Heart right ventricle (tissue), 16 donors: ENCODE results near the gene KCNMB2. TPM values are rescaled to one million over a fixed set of nuclear protein-coding genes. Genes with fewer than 3 reads are reported as not detected.

Experiments used
- ATAC-seq, 8 donors: fragments of 200-7000 bp; cut with Tn5 transposase; one replicate each; pipeline ENCODE4 v1.9.1; 2020; ENCODE audit warnings: mild to moderate bottlenecking in 8 of 8, moderate library complexity in 8 of 8, moderate number of reproducible peaks in 1 of 8
- DNase-seq, 2 donors: peaks; one replicate each; pipeline ENCODE4 v3.0.0-alpha.2; 2020
- H3K27ac ChIP-seq, 10 donors: fragments of 200-600 bp; sonication (generic) in 2 of 10; one replicate each; pipeline versions ENCODE4 v1.5.0 to v1.8.0; 2020 to 2022; ENCODE audit warnings: mild to moderate bottlenecking in 3 of 10
- H3K27me3 ChIP-seq, 7 donors: fragments of 200-600 bp; one replicate each; pipeline ENCODE4 v1.8.0; 2021 to 2022; ENCODE audit warnings: mild to moderate bottlenecking in 2 of 7
- H3K36me3 ChIP-seq, 9 donors: fragments of 200-600 bp; sonication (generic) in 1 of 9; one replicate each; pipeline versions ENCODE4 v1.5.0 to v1.8.0; 2020 to 2022; ENCODE audit warnings: mild to moderate bottlenecking in 2 of 9
- H3K4me1 ChIP-seq, 9 donors: fragments of 200-600 bp; sonication (generic) in 1 of 9; one replicate each; pipeline versions ENCODE4 v1.5.0 to v1.8.0; 2020 to 2022; ENCODE audit warnings: mild to moderate bottlenecking in 4 of 9
- H3K4me3 ChIP-seq, 10 donors: fragments of 200-600 bp; sonication (generic) in 2 of 10; one replicate each; pipeline versions ENCODE4 v1.5.0 to v1.8.0; 2020 to 2022; ENCODE audit warnings: mild to moderate bottlenecking in 7 of 10, moderate library complexity in 2 of 10
- H3K9me3 ChIP-seq, 11 donors: fragments of 200-600 bp in 10 of 11; sonication (generic) in 2 of 11; one replicate each; pipeline versions ENCODE4 v1.5.0 to v1.8.0; 2013 to 2022; ENCODE audit warnings: mild to moderate bottlenecking in 2 of 11, control low read depth in 1 of 11, moderate library complexity in 1 of 11
- CTCF ChIP-seq, 9 donors: fragments of 200-600 bp; sonication (generic) in 2 of 9; IDR thresholded peaks; one replicate each; pipeline versions ENCODE4 v1.5.0 to v1.8.0; 2021 to 2022; ENCODE audit warnings: antibody characterized with exemption in 9 of 9, mild to moderate bottlenecking in 5 of 9, moderate library complexity in 1 of 9
- WGBS, 2 donors: extraction: QIAGEN DNeasy Blood & Tissue Kit; methylation state at CpG; one replicate each; pipeline ENCODE4 v1.1.7; 2013; ENCODE audit warnings: inconsistent platforms in 1 of 2; 5-methylcytosine and 5-hydroxymethylcytosine counted together
- intact Hi-C, 10 donors: fragments of 100-400 bp; cut with DNase I; formaldehyde crosslinking; loops; one replicate each; pipeline versions ENCODE4 v1.11.1 to v1.14.2; 2022
- polyA plus RNA-seq, 2 donors: library from polyadenylated mRNA; stranded (reverse); fragments of 200-250 nt; gene quantifications; one replicate each; pipeline ENCODE4 v1.2.3, GENCODE V29; 2013
- total RNA-seq, 10 donors: library from RNA; stranded (reverse); fragmentation: NEBNext Ultra II Directional in 3 of 10; extraction: Animal tissue kit (Norgen Biotek cat#: 25700) in 3 of 10; gene quantifications; one replicate each; pipeline versions ENCODE4 v1.2.1 to v1.2.4, GENCODE V29; 2021 to 2023
- donor health status: Arrhythmogenic right ventricular cardiomyopathy.
- donor health status: ischemic (EF 13 %, LVEDD 7.1; RV severe dilation, severe dysfunction).
- donor health status: healthy with polysubstance abuse.
- donor health status: DM: no; HTN: yes; CAD: no.
- donor health status: DM: no; HTN: no; CAD: no.
- donor health status: ischemic (EF 25% LVEDD 6.9; RV normal size, moderate dysfunction).
- donor health status: ischemic (EF 25% LVEDD 5.7; RV mildly dilated, moderate dysfunction).
- donor health status: healthy.
- donor health status: DM: yes; HTN: yes; CAD: no.
- donor health status: Ischemic cardiomyopathy.
- donor health status: ischemic (EF 35%, LVEDD 5.7; RV mildly dilated, moderate dysfunction).
- donor health status: nonischemic (EF 11% LVEDD 7.7; RV severe dilation, severe dysfunction).
- donor health status: DM: yes; HTN: yes; CAD: no.
- donor health status: PGD.
- donor health status: ischemic (EF 29% LVEDD 5.4; RV normal size, mild dysfunction).
- donor health status: nonischemic (EF 23%, LVEDD 6.1; RV moderate dilation, normal function).

Gene KCNMB2
- total and polyA plus RNA-seq, 12 donors: 0.55 to 9.2 (median 3.6) TPM

DNA sequence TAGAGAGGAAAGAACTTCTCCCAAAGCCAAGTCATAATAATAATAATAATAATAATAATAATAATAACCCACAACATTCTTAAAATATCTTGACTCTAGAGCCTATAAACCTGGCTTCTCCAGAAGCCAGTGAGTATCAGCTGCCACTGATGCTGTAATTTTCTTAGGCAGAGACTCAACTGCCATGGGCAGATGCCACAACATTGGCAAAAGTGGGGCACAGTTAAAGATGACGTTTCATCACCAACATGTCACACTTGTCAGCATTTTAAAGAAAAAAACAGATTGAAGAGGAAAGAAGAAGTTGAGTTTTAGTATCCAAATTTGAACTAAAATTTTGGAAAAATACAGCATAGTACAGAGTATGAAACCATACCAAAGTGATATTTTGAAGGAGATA, 270.4 kb downstream of the KCNMB2 start:
- Histone ChIP-seq H3K27me3 (no peaks in the 10 kb centered on the region), H3K27ac (no peak overlapping the region), H3K4me3 (no peak overlapping the region), H3K36me3 (no peaks in the 10 kb centered on the region), H3K4me1 (peaks cover 0 to 6% (median 0%) of the 10 kb centered on the region in 9 donors), H3K9me3 (no peaks in the 10 kb centered on the region)
- ATAC-seq (no peak), DNase-seq (no peak)
- intact Hi-C loops: no loop called here
- no peak for TF ChIP-seq CTCF (IDR thresholded peaks at IDR 0.05)
- WGBS, 2 donors: 87 to 88% methylated on average over 1 of the region's 1 CpG

DNA sequence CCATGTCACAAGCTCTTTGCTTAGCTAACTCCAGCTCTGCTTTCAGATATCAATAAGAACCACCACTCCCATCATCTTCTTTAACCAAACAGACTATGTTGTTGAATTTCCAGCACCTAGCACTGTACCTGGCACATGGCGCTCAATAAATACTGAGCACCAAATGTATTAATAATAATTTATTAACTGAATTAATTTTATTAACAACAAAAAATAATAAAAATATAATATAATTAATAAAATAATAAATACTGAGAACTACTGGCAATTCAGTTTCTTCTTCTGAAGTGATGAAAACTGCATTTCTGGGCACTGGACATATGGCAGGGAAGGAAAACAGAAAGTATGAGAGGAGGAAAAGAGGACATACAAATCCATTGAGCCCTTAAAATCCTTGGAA, 271.5 kb downstream of the KCNMB2 start:
- 93 to 98% methylated on average over 1 of the region's 1 CpG for WGBS, 2 donors
- intact Hi-C loops: no loop called here
- Histone ChIP-seq H3K36me3 (no peaks in the 10 kb centered on the region), H3K9me3 (no peaks in the 10 kb centered on the region), H3K4me1 (peaks cover 0 to 6% (median 0%) of the 10 kb centered on the region in 9 donors), H3K27me3 (no peaks in the 10 kb centered on the region), H3K27ac (no peak overlapping the region), H3K4me3 (no peak overlapping the region)
- ATAC-seq: no peak
- DNase-seq: no peak
- TF ChIP-seq CTCF (IDR thresholded peaks at IDR 0.05): no peak

DNA sequence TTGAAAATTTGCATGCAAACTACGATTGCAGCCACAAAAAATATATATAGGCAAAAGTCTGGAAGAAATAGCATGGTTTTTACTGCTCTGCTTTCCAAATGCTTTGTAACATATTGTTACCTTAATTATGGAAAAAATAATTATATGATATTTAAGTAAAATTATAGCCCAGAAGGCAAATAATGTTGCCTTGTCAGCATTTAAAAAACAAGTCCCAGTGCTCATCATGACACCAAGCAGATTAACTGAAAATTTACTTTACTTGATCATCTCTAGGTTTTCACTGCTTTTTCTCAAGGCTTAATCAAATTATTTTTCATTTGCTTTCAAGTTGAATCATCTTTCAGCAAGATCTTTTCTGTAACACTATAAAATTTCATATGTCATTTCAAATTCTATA, 272.5 kb downstream of the KCNMB2 start:
- TF ChIP-seq CTCF (IDR thresholded peaks at IDR 0.05): no peak
- no peak for ATAC-seq
- 80 to 85% methylated on average over 1 of the region's 1 CpG for WGBS, 2 donors

GRCh38 chr3:178810181-178810580, 273.9 kb downstream of the KCNMB2 start:
- peaks cover 0 to 6% (median 0%) of the 10 kb centered on the region in 9 donors for H3K4me1 ChIP-seq
- no peaks in the 10 kb centered on the region for H3K36me3 ChIP-seq
- WGBS, 2 donors: 33 to 53% methylated on average over 2 of the region's 2 CpGs
- no peak overlapping the region for H3K4me3 ChIP-seq
- no peak overlapping the region for H3K27ac ChIP-seq
- intact Hi-C loops: no loop called here
- no peaks in the 10 kb centered on the region for H3K9me3 ChIP-seq
- no peak for TF ChIP-seq CTCF (IDR thresholded peaks at IDR 0.05)
- peak in 3 of 8 donors; percentile 37 to 73 (median 63) for ATAC-seq
- DNase-seq: peak in 1 of 2 donors; percentile 11
- no peaks in the 10 kb centered on the region for H3K27me3 ChIP-seq

More for the DNA sequence above, 272.5 kb downstream of the KCNMB2 start:
- intact Hi-C loops: no loop called here
- no peak overlapping the region for H3K4me3 ChIP-seq
- DNase-seq: no peak
- no peak overlapping the region for H3K27ac ChIP-seq
- H3K27me3 ChIP-seq: no peaks in the 10 kb centered on the region
- no peaks in the 10 kb centered on the region for H3K36me3 ChIP-seq
- H3K9me3 ChIP-seq: no peaks in the 10 kb centered on the region
- H3K4me1 ChIP-seq: peaks cover 0 to 6% (median 0%) of the 10 kb centered on the region in 9 donors
